Measurements from ENCODE around the gene FREY1.

FREY1 gene

DNA sequence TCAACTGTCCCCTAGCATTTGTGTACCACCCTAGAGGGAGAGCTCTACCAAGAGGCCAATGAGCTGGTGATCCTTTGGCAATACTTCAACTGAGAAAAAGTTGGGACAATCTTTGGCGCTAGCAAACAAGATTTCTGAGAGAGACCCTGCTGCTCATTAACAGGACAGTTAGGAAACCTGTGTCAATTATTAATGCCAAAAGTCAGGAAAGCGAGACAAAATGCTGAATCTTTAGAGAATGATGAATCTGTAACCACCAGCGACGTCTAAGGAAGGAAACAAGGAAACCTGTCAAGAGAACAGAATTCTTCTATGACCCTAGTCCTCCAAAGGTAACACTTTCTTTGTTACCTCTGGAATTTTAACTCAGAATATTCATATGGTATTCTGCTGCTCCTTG is 35.3 kb upstream of the FREY1 start:
- ChIA-PET POLR2A (no interaction called here), CTCF (interaction anchor here (1.9 to 11.7 kb wide), 2 partner anchors 22 to 64 kb away, joined by 8 to 122 read pairs; no protein-coding TSS in a partner anchor)
- no peak overlapping the region for H3K4me3 ChIP-seq (ENCODE audit: low read depth, low read length)
- TF ChIP-seq, protein P1, sequence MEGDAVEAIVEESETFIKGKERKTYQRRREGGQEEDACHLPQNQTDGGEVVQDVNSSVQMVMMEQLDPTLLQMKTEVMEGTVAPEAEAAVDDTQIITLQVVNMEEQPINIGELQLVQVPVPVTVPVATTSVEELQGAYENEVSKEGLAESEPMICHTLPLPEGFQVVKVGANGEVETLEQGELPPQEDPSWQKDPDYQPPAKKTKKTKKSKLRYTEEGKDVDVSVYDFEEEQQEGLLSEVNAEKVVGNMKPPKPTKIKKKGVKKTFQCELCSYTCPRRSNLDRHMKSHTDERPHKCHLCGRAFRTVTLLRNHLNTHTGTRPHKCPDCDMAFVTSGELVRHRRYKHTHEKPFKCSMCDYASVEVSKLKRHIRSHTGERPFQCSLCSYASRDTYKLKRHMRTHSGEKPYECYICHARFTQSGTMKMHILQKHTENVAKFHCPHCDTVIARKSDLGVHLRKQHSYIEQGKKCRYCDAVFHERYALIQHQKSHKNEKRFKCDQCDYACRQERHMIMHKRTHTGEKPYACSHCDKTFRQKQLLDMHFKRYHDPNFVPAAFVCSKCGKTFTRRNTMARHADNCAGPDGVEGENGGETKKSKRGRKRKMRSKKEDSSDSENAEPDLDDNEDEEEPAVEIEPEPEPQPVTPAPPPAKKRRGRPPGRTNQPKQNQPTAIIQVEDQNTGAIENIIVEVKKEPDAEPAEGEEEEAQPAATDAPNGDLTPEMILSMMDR (IDR thresholded peaks at IDR 0.05; ENCODE audit: insufficient read depth, low read length, missing control alignments): no peak
- no peak for DNase-seq (ENCODE audit: low read depth, low spot score)

DNA sequence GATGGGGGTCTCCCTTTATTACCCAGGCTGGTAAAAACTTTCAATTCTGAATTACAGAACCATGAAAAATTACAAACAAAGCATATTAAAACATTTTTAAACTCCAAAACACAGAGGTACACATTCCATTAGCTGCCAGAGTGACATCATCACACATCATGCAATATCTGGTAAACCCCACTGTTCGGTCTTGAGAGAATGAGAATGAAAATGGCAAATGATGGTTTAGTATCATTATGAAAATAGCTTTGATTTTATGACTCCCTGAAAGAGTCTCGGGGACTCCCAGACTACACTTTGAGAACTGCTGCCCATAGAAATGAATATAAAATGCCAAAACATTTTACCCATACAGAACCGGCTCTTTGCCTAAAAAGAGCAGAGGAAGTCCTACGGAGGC is 34.2 kb upstream of the FREY1 start:
- CTCF ChIA-PET: interaction anchor here (1.0 to 2.9 kb wide), 3 partner anchors 10 to 65 kb away, joined by 3 to 16 read pairs (median 8); no protein-coding TSS in a partner anchor
- TF ChIP-seq, protein P1 (IDR thresholded peaks at IDR 0.05; ENCODE audit: insufficient read depth, low read length, missing control alignments): no peak
- DNase-seq (ENCODE audit: low read depth, low spot score): no peak
- POLR2A ChIA-PET: no interaction called here
- H3K4me3 ChIP-seq (ENCODE audit: low read depth, low read length): no peak overlapping the region

DNA sequence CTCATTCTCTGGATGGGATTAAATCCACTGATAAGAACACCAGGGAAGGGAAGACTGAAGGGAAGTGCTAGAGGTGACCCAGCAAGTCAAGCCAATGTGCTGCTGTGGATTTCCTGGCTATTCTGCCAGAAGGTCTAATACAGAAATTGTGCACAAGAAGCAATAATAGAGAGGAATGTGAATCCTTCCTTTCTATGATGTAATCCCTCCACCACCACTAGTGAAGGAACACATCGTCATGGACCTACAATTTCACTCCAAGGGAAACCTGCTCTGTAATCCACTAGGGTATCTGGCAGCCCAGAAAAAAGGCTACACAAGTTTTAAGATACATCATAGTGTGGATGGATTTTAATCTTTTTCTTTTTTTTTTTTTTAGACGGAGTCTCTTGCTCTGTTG is 32.8 kb upstream of the FREY1 start:
- DNase-seq (ENCODE audit: low read depth, low spot score): no peak
- ChIA-PET CTCF (interaction anchor here (1.0 to 2.9 kb wide), 2 partner anchors 25 to 104 kb away, joined by 3 to 16 read pairs; no protein-coding TSS in a partner anchor), POLR2A (interaction anchor here (0.6 kb wide), 1 partner anchor 711 kb away, joined by 3 read pairs; no protein-coding TSS in a partner anchor)
- TF ChIP-seq, protein P1 (IDR thresholded peaks at IDR 0.05; ENCODE audit: insufficient read depth, low read length, missing control alignments): no peak
- H3K4me3 ChIP-seq (ENCODE audit: low read depth, low read length): no peak overlapping the region

DNA sequence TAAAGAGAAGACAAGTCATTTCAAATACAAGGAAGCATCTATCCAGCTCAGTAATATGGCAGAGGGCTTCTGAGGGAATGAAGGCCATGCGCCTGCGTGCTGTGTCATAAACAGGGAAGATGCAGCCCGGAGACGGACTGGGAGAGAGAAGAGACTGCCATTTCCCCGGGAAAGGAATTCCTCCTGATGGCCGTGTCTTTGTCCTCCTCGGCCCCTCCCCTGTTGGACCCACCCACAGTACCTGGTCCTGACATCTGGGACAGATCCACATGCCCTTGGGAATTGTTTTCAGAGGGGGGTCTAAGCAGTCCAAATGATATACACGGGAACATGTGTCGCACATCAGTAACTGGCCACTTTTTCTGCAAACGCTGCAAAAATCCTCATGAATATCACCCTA is 30.8 kb upstream of the FREY1 start:
- DNase-seq (ENCODE audit: low read depth, low spot score): no peak
- no peak overlapping the region for H3K4me3 ChIP-seq (ENCODE audit: low read depth, low read length)
- ChIA-PET CTCF (interaction anchor here (0.7 to 2.4 kb wide), 3 partner anchors 26 to 96 kb away, joined by 3 to 9 read pairs (median 5); no protein-coding TSS in a partner anchor), POLR2A (no interaction called here)
- TF ChIP-seq, protein P1 (IDR thresholded peaks at IDR 0.05; ENCODE audit: insufficient read depth, low read length, missing control alignments): no peak

DNA sequence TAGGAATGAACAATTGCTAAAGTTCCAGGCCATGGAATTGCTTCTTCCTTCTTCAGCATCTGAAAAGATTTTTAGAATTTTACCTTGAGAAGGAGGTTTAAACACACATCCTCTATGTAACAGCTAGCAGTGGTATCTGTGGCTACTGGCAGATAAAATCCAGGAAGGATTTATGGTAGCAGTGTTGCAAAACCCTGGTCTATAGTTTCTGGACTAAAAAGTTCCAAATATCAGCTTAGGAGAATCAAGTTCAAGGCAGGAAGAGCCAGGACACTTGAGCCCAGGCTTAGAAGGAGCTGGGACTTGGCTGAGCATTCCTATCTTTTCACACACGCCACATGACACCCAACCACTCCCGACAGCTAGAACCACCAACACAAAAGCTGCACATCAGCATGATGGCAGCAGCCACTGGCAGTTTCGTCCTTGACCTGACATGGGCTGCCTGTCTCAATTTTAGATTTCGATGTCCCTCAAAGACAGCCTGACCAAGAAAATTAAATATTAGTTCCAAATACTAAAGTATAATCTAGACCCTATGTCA is 29.5 kb upstream of the FREY1 start:
- ChIA-PET POLR2A (no interaction called here), CTCF (interaction anchor here (0.8 to 2.4 kb wide), 7 partner anchors 9 to 94 kb away, joined by 3 to 9 read pairs (median 3); no protein-coding TSS in a partner anchor)
- TF ChIP-seq, protein P1 (IDR thresholded peaks at IDR 0.05; ENCODE audit: insufficient read depth, low read length, missing control alignments): no peak
- DNase-seq (ENCODE audit: low read depth, low spot score): no peak
- H3K4me3 ChIP-seq (ENCODE audit: low read depth, low read length): no peak overlapping the region

DNA sequence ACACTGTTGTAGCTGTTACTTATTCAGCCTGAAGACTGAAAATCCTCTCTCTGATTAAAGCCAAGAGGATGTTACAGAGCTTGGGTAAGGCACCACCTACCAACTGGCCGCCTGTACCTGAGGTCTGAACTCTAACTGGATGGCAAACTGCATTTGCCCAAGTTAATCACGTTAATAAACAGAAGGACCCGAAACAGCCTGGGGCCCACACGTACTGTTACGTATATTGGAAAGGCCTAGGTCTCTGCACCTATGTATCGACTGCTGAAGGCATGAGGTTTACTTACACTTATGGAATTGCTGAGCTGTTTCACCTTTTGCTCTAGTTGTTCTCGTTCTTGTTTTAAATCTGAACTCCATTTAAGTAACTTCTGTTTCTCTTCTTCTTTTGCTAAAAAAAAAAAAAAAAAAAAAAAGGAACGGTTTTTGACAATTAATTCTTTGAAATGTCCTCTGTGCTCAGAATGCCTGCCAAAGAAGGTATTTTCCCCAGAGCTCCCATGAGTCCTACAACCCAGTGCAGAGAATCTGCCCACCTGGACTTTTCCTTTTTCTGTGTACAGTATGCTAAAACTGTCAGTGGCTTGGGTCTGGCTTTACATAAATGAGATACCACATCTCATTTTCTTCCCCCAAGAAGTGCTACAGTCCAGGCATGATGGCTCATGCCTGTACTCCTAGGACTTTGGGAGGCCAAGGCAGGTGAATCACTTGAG is 28.4 kb upstream of the FREY1 start:
- TF ChIP-seq, protein P1 (IDR thresholded peaks at IDR 0.05; ENCODE audit: insufficient read depth, low read length, missing control alignments): no peak
- POLR2A ChIA-PET: interaction anchor here (0.7 kb wide), 1 partner anchor 75 kb away, joined by 4 read pairs; no protein-coding TSS in a partner anchor
- CTCF ChIA-PET: interaction anchor here (1.0 to 2.4 kb wide), 5 partner anchors 13 to 93 kb away, joined by 3 to 6 read pairs (median 4); no protein-coding TSS in a partner anchor

More for the DNA sequence above, 28.4 kb upstream of the FREY1 start:
- no peak for DNase-seq (ENCODE audit: low read depth, low spot score)
- no peak overlapping the region for H3K4me3 ChIP-seq (ENCODE audit: low read depth, low read length)

Measured in AG04449 (cell line).